K562 (cell line): ENCODE results near the gene IL1B. TPM values are rescaled to one million over a fixed set of nuclear protein-coding genes. Genes with fewer than 3 reads are reported as not detected.

ENCODE experiments used
- ATAC-seq: fragments of 200-7000 bp; cut with Tn5 transposase; 3 replicates; pipeline ENCODE4 v1.9.1; 2020; ENCODE audit warnings: moderate library complexity
- BruUV-seq: library from RNA; stranded (reverse); fragments of 400-500 nt; replicated peaks from 2 replicates; lab custom pipeline; 2021; lab: Mats Ljungman, UMichigan
- CTCF ChIA-PET: fragments of 300-600 bp; formaldehyde crosslinking; extraction: SDS; loops from one replicate; lab custom pipeline; 2021; ENCODE audit warnings: low intra/inter-chr PET ratio; lab: Yijun Ruan, JAX
- POLR2A ChIA-PET: fragments of 300-600, 350-650 bp; sonication (Branson Sonifier 250); formaldehyde crosslinking; extraction: SDS; loops from one replicate; lab custom pipeline; 2021; ENCODE audit warnings: antibody characterized with exemption, inconsistent platforms; lab: Yijun Ruan, JAX
- DNase-seq, 4 experiments: peaks; one replicate each; pipeline versions ENCODE4 v3.0.0 to v3.0.0-alpha.2; 2011 to 2018; ENCODE audit warnings: low spot score in 3 of 4, mixed read lengths in 3 of 4; ENCODE audit errors: extremely low read depth in 1 of 4
- FAIRE-seq: peaks from 2 replicates; lab custom pipeline; 2011; peaks lifted over from hg19 to GRCh38; lab: Jason Lieb, UNC
- H2AFZ ChIP-seq: 2 replicates; pipeline ENCODE4 v1.6.0; 2011; ENCODE audit warnings: low read depth, low read length, control low read depth, inconsistent platforms
- H3K27ac ChIP-seq: fragments of 200-600 bp; 3 replicates; pipeline ENCODE4 v1.8.0; 2011; ENCODE audit warnings: low read depth, mild to moderate bottlenecking, control low read depth, inconsistent platforms, low read length, moderate library complexity, mixed read lengths; ENCODE audit errors: extremely low read depth
- H3K27me3 ChIP-seq, 2 experiments: fragments of 300-600 bp in 1 of 2; 2 replicates in 1 of 2; 3 replicates in 1 of 2; pipeline versions ENCODE4 v1.6.0 to v1.8.0; 2011; ENCODE audit warnings: inconsistent platforms in 2 of 2, low read length in 2 of 2, mild to moderate bottlenecking in 1 of 2, mixed read lengths in 1 of 2, moderate library complexity in 1 of 2; ENCODE audit not compliant: control insufficient read depth in 2 of 2, insufficient read depth in 2 of 2
- H3K36me3 ChIP-seq: fragments of 300-600 bp; 3 replicates; pipeline ENCODE4 v1.8.0; 2011; ENCODE audit warnings: mild to moderate bottlenecking, low read length, inconsistent platforms; ENCODE audit not compliant: control insufficient read depth, insufficient read depth
- H3K4me1 ChIP-seq, 2 experiments: fragments of 200-600 bp in 1 of 2; replicated peaks in 1 of 2; 2 replicates in 1 of 2; 3 replicates in 1 of 2; pipeline versions ENCODE4 v1.5.1 to v1.8.0; 2011; ENCODE audit warnings: inconsistent platforms in 2 of 2, low read length in 2 of 2, mild to moderate bottlenecking in 1 of 2, mixed read lengths in 1 of 2, moderate library complexity in 1 of 2; ENCODE audit not compliant: control insufficient read depth in 2 of 2, insufficient read depth in 2 of 2
- H3K4me2 ChIP-seq: 2 replicates; pipeline ENCODE4 v1.6.1; 2011; ENCODE audit warnings: low read length, control low read depth, inconsistent platforms, mixed read lengths; ENCODE audit not compliant: insufficient read depth
- H3K4me3 ChIP-seq: fragments of 200-600 bp; sonication (generic), shearing (Covaris generic); 2 replicates; pipeline ENCODE4 v1.5.1; 2016; ENCODE audit warnings: control low read depth, inconsistent platforms
- H3K79me2 ChIP-seq: fragments of 200-600 bp; 3 replicates; pipeline ENCODE4 v1.8.0; 2011; ENCODE audit warnings: low read length, inconsistent platforms; ENCODE audit not compliant: control insufficient read depth, insufficient read depth
- H3K9ac ChIP-seq, 2 experiments: 2 replicates each; pipeline versions ENCODE4 v1.6.0 to v1.6.1; 2011; ENCODE audit warnings: low read depth in 2 of 2, low read length in 2 of 2, control low read depth in 1 of 2, inconsistent platforms in 1 of 2, mild to moderate bottlenecking in 1 of 2, mixed read lengths in 1 of 2; ENCODE audit not compliant: insufficient read depth in 1 of 2
- H3K9me1 ChIP-seq: one replicate; pipeline ENCODE4 v1.6.0; 2011; ENCODE audit warnings: inconsistent platforms, mild to moderate bottlenecking, low read length, moderate library complexity; ENCODE audit not compliant: control insufficient read depth, insufficient read depth
- H3K9me3 ChIP-seq: replicated peaks from 2 replicates; pipeline ENCODE4 v1.5.1; 2011; ENCODE audit warnings: low read depth, low read length, inconsistent platforms; ENCODE audit not compliant: control insufficient read depth, insufficient read depth
- H4K20me1 ChIP-seq: replicated peaks from 2 replicates; pipeline ENCODE4 v1.6.1; 2011; ENCODE audit warnings: low read length, inconsistent platforms, mixed read lengths; ENCODE audit not compliant: control insufficient read depth, insufficient read depth
- ARID2 ChIP-seq: fragments of 450-650 bp; IDR thresholded peaks from 2 replicates; pipeline ENCODE4 v1.6.1; 2017; ENCODE audit warnings: antibody characterized with exemption, mild to moderate bottlenecking
- CEBPG ChIP-seq, 3 experiments: fragments of 200-800 bp in 1 of 3; sonication (Bioruptor generic) in 1 of 3; sonication (generic) in 1 of 3; formaldehyde crosslinking in 1 of 3; IDR thresholded peaks in 2 of 3; conservative IDR thresholded peaks in 1 of 3; 2 replicates each; pipeline versions ENCODE4 v1.6.1 to v1.8.0; 2016 to 2022; ENCODE audit warnings: missing compliant biosample characterization in 2 of 3, missing genetic modification characterization in 2 of 3, mild to moderate bottlenecking in 1 of 3, missing genetic modification reagents in 1 of 3
- CHAMP1 ChIP-seq: fragments of 450-650 bp; IDR thresholded peaks from 2 replicates; pipeline ENCODE4 v1.6.1; 2016; ENCODE audit warnings: mild to moderate bottlenecking
- CTBP1 ChIP-seq: fragments of 450-650 bp; IDR thresholded peaks from 2 replicates; pipeline ENCODE4 v1.6.1; 2016; ENCODE audit warnings: borderline replicate concordance
- ETV5 ChIP-seq: sonication (generic); formaldehyde crosslinking; IDR thresholded peaks from 2 replicates; pipeline ENCODE4 v1.4.0; 2020; ENCODE audit warnings: low read depth, mild to moderate bottlenecking, missing genetic modification reagents
- FIP1L1 ChIP-seq: fragments of 200-400 bp; formaldehyde crosslinking; IDR thresholded peaks from 2 replicates; pipeline ENCODE4 v1.6.1; 2018; ENCODE audit warnings: mild to moderate bottlenecking, low read depth, low read length; ENCODE audit not compliant: poor library complexity, severe bottlenecking
- GABPA ChIP-seq: fragments of 200-800 bp; sonication (Bioruptor generic); conservative IDR thresholded peaks from 2 replicates; pipeline ENCODE4 v1.6.1; 2016; ENCODE audit warnings: low read depth, missing genetic modification characterization, missing compliant biosample characterization
- MYBL2 ChIP-seq, 2 experiments: fragments of 450-650 bp in 1 of 2; sonication (generic) in 1 of 2; formaldehyde crosslinking in 1 of 2; IDR thresholded peaks; 2 replicates each; pipeline versions ENCODE4 v1.6.1 to v1.8.1; 2017 to 2022; ENCODE audit warnings: borderline replicate concordance in 1 of 2, inconsistent platforms in 1 of 2, low read depth in 1 of 2, mild to moderate bottlenecking in 1 of 2, missing genetic modification reagents in 1 of 2, moderate library complexity in 1 of 2
- NR1H2 ChIP-seq: sonication (generic); formaldehyde crosslinking; IDR thresholded peaks from 2 replicates; pipeline ENCODE4 v1.4.0; 2020; ENCODE audit warnings: mild to moderate bottlenecking, missing genetic modification reagents
- NR2C2 ChIP-seq, 2 experiments: fragments of 200-800 bp in 1 of 2; sonication (Bioruptor generic) in 1 of 2; sonication (generic) in 1 of 2; formaldehyde crosslinking in 1 of 2; IDR thresholded peaks; 2 replicates each; pipeline versions ENCODE4 v1.6.1 to v1.8.0; 2016 to 2022; ENCODE audit warnings: mild to moderate bottlenecking in 1 of 2, missing compliant biosample characterization in 1 of 2, missing genetic modification characterization in 1 of 2, missing genetic modification reagents in 1 of 2
- PRDM10 ChIP-seq: fragments of 450-650 bp; IDR thresholded peaks from 2 replicates; pipeline ENCODE4 v1.6.1; 2018; ENCODE audit not compliant: partially characterized antibody
- ZNF766 ChIP-seq: fragments of 200-800 bp; sonication (Bioruptor generic); conservative IDR thresholded peaks from 2 replicates; pipeline ENCODE4 v1.6.1; 2016; ENCODE audit warnings: missing genetic modification characterization, missing compliant biosample characterization
- WGBS: fragments of 100-300 bp; shearing (Covaris generic); methylation state at CpG from one replicate; pipeline ENCODE4 v1.1.6; 2016; ENCODE audit warnings: low coverage, mixed read lengths; ENCODE audit not compliant: insufficient coverage; ENCODE audit errors: missing lambda C conversion rate; 5-methylcytosine and 5-hydroxymethylcytosine counted together
- in situ Hi-C: fragments of 300-500 bp; cut with MboI; formaldehyde crosslinking; loops from 4 replicates; pipeline ENCODE4 v1.15.0; 2018; ENCODE audit warnings: inconsistent platforms, mixed read lengths
- intact Hi-C: fragments of 100-400 bp; cut with micrococcal nuclease; formaldehyde crosslinking; loops from 2 replicates; pipeline ENCODE4 v1.14.2; 2022
- polyA plus RNA-seq, 8 experiments: library from polyadenylated mRNA; depleted of rRNA in 4 of 8; stranded (reverse) in 5 of 8; unstranded in 3 of 8; fragments of >200 nt; fragmentation: Nextera tagmentation in 2 of 8; fragmentation: Illumina TruSeq in 1 of 8; extraction: Ambion mirVana in 2 of 8; extraction: Trizol in 1 of 8; gene quantifications; 2 replicates each; pipeline versions ENCODE4 v1.2.1 to v1.2.3, GENCODE V29; 2011 to 2014; ENCODE audit warnings: inconsistent platforms in 1 of 8, missing spikeins in 1 of 8
- total RNA-seq, 7 experiments: library from RNA; depleted of rRNA in 6 of 7; stranded (reverse); fragments of >200 nt in 6 of 7; fragmentation: Illumina TruSeq in 2 of 7; extraction: Trizol in 2 of 7; gene quantifications; 2 replicates each; pipeline versions ENCODE4 v1.2.1 to v1.2.3, GENCODE V29; 2011 to 2021; ENCODE audit warnings: low replicate concordance in 1 of 7

IL1B gene
- total and polyA plus RNA-seq, 9 of the 15 experiments (the other 6 are each of a cell fraction or from before 2014, with no cell fraction given) = 0.29 TPM; not detected in 8

- H3K9me3 ChIP-seq = no peaks in the 10 kb centered on the region
- no peaks in the 10 kb centered on the region for H3K79me2 ChIP-seq
- H3K4me3 ChIP-seq = no peak overlapping the region
- intact Hi-C loops = no loop called here
- no peaks in the 10 kb centered on the region for H3K36me3 ChIP-seq
- no peak for ATAC-seq
- no peak overlapping the region for H3K9ac ChIP-seq
- DNase-seq = peak in 1 of 4 experiments; percentile 3
- no peaks in the 10 kb centered on the region for H3K9me1 ChIP-seq
- in situ Hi-C loops = no loop called here
- H4K20me1 ChIP-seq = no peaks in the 10 kb centered on the region
- no peak overlapping the region for H2AFZ ChIP-seq
- H3K4me2 ChIP-seq = no peak overlapping the region
- FAIRE-seq = no peak
- BruUV-seq = no TSS peak
- peaks cover 33 to 47% of the 10 kb centered on the region in 2 experiments for H3K27me3 ChIP-seq
- ChIA-PET CTCF (interaction anchor here (0.6 kb wide), 1 partner anchor 245 kb away, joined by 3 read pairs; no protein-coding TSS in a partner anchor), POLR2A (interaction anchor here (0.9 to 1.1 kb wide), 2 partner anchors 8 to 10 kb away, joined by 3 to 6 read pairs; no protein-coding TSS in a partner anchor)
- no peak overlapping the region for H3K27ac ChIP-seq
- 8% methylated on average over 9 of the region's 9 CpGs for WGBS
- no peaks in the 10 kb centered on the region for H3K4me1 ChIP-seq
- TF ChIP-seq FIP1L1 = no peak
- no peak for TF ChIP-seq CHAMP1
- TF ChIP-seq CTBP1 = 0 out of 2 replicates have a peak, but pooled peaks have one; percentile 20
- TF ChIP-seq PRDM10 = no peak
- TF ChIP-seq ETV5 (CRISPR knock-in tag) = no peak
- TF ChIP-seq GABPA (tag) = no peak
- no peak for TF ChIP-seq CEBPG (CRISPR knock-in tag; IDR thresholded peaks at IDR 0.05)
- peak in 1 of 2 experiments; percentile 33; a peak in 1 of 4 replicates for TF ChIP-seq CEBPG (tag; conservative IDR thresholded peaks at IDR 0.05 in 1 of 2, IDR thresholded peaks at IDR 0.05 in 1 of 2)
- TF ChIP-seq NR1H2 = no peak
- TF ChIP-seq ARID2 = no peak
- no peak for TF ChIP-seq NR2C2 (CRISPR knock-in tag; IDR thresholded peaks at IDR 0.05)
- peak; percentile 45; the same call in 1 of the 2 replicates for TF ChIP-seq NR2C2 (tag; IDR thresholded peaks at IDR 0.05)
- TF ChIP-seq ZNF766 (CRISPR knock-in tag) = no peak
- no peak for TF ChIP-seq MYBL2 (IDR thresholded peaks at IDR 0.05; ENCODE audit: low read depth)
- TF ChIP-seq MYBL2 (CRISPR knock-in tag; IDR thresholded peaks at IDR 0.05; ENCODE audit: borderline replicate concordance) = no peak
Measured at GRCh38 chr2:112839407-112840067, 3.0 kb upstream of the IL1B start.
